HG03103 (cell line): ENCODE results near the gene RPS14.
"Not testable (repeated sequence)": the region's sequence is repeated elsewhere in the genome, so short reads cannot be mapped to it uniquely, and the experiment has no call there.

ENCODE experiments used
- ATAC-seq: cut with Tn5 transposase; IDR thresholded peaks from one replicate; pipeline ENCODE4 v1.9.1; 2021; ENCODE audit warnings: low read depth; ENCODE audit not compliant: unreplicated experiment

RPS14 gene

DNA sequence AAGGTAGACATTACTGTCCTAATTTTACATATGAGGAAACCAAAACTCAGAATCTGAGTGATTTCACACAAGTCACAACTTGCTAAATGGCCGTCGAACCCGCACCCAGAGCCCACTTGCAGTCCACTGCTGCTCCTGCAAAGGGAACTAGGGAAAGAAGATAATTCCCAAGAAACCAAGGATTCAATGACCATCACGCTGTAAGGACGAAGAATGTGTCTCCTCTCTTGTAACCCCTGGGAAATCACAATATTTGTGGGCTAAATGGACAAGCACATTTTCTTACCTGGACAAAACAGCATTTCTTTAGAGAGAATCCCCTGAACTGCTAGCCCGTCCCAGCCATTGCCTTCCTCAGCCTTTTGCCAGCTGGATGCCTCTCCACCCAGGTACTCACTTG lies 2.4 kb downstream of the RPS14 start:
- no peak for ATAC-seq

DNA sequence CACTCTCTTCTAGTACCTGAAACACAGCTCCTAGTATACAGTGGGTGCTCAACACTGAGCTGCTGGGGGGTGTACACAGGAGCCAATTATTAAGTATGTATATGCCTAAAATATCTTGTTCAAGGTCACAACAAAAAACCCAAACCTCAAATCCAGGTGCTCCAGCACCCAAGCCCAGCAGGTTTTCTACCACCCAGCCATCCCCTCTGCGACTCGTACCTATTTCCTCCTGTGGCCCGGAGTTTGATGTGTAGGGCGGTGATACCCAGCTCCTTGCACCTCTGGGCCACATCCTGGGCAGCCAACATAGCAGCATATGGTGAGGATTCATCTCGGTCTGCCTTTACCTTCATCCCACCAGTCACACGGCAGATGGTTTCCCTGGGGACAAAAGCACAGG lies 3.0 kb downstream of the RPS14 start:
- no peak for ATAC-seq

DNA sequence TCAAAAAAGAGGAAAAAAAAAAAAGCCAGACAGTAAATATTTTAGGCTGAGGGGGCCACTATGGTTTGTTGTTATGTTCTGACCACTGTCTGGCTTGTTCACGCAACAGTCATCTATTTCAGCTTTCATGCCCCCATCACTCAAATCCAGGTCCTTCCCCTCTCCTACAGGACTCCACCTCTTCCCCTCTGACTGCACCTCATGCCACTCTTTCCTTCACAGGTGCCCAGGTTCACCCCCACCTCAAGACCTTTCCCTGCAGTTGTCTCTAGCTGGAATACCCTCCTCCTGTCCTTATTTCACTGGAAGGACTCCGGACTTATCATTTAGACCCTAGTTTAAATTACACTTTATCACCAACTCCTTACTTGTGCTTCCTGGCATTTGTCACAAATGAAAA lies 3.5 kb downstream of the RPS14 start:
- ATAC-seq, result no peak

DNA sequence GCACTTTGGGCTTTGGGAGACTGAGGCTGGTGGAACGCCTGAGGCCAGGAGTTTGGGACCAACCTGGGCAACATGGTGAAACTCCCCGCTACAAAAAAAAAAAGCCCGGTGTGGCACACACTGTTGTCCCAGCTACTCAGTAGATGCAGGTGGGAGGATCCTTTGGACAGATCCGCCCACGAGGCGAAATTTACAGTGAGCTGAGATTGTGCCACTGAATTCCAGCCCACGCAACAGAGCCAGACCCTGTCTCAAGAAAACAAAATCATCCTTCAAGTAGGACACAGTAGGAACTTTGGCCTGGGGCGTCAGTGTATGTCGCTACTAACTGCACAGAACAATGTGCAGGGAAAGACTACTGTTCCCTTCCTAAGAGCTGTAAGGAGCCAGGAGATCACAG lies 4.8 kb downstream of the RPS14 start:
- ATAC-seq, result no peak

DNA sequence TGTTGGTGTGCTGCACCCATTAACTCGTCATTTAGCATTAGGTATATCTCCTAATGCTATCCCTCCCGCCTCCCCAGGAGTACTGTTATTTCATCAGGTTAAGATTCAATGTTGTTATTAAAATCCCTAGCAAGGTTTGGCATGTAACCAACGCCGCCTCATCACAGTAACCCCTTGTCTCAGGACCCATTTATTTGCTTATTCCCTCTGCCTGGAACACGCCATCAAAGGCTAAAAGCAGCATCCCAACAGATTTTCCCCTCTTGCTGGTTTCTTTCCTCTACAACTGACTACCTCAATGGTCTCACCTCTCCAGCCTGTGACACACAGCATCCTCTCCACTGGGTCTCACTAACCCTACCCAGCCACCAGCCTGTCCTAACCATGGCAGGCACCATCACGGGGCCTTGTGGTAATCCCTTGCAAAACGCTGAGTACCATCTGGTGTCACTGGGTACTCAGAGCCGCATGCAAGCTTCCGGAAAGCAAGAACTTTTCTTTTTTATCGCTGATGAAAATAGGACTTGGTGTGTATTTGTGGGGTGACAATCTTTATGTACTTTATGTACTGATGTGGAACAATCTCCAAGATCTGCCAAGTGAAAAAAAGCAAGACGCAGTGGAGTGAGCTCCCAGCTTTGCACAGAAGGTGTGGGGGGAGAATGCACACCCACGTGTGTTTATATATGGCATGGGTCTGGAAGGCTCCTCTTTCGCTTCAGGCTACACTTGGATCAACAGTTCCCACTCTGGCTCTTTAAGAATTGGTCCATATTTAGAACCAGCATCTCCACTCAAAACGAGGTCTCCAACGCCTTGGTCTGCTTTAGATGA lies 6.1 kb downstream of the RPS14 start:
- ATAC-seq, result no peak

DNA sequence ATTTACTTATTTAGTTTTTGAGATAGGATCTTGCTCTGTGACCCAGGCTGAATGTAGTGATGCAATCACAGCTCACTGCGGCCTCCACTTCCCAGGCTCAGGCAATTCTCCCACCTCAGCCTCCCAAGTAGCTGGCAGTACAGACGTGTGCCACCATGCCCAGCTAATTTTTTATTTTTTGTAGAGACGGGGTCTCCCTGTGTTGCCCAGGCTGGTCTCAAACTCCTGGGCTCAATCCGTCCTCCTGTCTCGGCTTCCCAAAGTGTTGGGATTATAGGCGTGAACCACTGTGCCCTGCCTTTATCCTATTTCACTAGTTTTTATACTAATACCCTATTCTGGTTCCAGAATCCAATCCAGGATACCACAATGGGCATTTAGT lies 6.8 kb downstream of the RPS14 start:
- no peak for ATAC-seq

DNA sequence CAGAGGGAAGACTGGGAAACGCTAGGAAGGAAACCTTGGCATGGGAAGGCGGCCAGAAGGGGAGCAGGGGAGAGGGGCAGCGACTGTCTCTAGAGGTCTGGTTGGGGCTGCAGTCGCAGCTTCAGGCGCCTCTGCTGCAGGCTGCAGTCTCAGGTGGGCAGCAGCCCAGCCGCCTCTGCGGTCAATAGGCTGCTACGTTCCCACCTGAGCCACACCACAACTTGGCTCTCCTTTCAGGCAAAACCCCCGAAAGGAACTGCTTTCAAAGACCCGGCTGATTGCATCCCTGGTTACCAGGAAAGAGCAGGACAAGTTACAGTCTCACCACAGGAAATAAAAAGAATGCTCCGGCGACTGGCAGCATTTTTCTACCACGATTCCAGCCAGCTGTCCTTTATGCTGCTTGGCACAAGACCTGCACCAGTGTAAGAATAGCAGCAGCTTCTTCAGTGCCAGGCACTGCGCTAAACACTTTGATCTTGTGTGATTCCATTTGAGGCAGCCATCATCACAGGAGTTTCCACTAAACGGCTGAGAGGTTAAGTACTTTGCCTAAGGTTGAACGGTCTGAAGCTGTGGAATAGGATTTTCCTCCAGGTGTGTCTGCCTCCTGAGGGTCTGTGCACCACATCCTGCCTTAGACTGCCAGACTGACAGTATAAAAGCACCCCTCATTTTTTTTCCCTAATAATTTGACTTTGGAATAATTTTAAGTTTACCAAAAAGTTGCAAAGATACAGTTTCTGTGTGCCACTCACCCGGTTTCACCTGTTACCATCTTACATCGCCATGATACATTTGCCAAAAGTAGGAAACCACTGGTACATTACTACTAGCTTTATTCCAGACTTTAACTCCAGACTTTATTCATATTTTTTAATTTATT lies 7.5 kb downstream of the RPS14 start:
- no peak for ATAC-seq

DNA sequence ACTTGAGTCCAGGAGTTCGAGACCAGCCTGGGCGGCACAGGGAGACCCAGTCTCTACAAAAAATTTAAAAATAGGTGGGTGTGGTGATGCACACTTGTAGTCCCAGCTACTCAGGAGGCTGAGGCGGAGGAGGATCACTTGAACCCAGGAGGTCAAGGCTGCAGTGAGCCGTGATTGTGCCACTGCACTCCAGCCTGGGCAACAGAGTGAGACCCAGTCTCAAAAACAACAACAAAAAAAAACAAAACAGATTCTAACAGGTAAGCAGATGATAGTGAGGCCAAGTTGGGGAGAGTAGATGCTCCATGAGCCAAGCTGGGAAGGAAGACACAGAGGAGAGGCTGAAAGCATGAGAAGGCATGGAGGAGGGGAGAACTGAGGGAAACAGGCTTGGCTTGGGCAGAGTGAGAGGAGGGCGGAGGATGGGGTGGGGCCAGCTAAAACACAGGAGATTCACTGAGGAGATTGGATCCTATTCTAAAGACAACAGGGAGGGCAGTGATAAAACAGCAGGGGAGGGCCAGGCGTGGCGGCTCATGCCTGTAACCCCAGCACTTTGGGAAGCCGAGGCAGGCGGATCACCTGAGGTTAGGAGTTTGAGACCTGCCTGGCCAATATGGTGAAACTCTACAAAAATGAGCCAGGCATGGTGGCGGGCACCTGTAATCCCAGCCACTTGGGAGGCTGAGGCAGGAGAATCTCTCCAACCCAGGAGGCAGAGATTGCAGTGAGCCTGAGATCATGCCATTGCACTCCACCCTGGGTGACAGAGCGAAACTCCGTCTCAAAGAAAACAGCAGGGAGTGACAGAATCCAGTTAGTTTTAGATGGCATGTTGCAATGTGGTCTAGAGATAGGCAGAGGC lies 8.4 kb downstream of the RPS14 start:
- no peak for ATAC-seq

DNA sequence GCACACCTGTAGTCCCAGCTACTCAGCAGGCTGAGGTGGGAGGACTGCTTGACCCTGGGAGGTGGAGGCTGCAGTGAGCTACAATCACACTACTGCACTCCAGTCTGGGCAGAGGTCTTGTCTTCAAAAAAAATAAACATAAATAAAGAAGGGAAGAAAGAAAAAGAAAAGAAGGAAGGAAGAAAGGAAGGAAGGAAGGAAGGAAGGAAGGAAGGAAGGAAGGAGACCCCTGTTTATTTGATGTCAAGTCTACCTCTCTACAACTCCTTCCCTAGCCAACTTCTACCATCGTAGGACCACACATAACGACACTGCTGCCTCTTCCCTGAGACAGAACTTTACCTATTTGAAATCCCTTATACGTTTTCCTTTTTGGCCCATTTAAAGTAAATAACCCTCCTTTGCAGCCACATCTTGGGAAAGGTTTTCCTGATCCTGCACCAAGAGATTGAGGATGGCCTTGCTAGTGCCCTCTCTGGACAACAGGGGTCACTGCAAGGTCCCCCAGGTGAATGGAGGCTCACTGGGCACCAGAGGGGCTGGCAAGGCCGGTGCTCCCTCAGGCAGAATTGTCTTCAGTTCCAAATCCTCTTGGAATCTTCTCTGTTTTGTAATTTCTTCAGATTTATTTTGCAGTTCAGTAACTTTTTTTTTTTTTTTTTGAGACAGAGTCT lies 10.5 kb downstream of the RPS14 start:
- no peak for ATAC-seq

DNA sequence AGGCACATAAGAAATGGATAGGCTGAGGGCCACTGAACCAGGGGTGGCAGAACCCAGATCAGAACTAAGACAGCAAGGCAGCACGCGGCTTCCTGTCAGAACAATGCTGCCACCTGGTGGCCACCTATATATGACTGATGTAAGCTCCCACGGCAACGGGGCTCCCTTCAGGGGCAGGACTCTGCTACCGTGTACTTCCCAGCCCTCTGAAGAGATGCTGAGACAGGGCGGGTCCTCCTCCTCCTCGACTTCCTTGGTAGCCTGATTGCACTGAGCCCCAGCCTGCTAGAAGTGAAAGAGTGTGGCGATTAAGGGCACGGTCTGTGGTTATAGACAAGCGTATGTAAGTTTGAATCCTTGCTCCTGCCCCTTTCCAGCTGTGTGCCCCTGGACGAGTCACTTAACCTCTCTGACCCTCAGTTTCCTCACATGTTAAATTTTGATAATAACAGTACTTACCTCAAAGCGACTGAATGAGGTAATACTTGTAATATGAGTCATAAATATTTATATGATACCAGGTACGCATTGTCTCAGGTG lies 13.3 kb downstream of the RPS14 start:
- peak; percentile 85 for ATAC-seq

DNA sequence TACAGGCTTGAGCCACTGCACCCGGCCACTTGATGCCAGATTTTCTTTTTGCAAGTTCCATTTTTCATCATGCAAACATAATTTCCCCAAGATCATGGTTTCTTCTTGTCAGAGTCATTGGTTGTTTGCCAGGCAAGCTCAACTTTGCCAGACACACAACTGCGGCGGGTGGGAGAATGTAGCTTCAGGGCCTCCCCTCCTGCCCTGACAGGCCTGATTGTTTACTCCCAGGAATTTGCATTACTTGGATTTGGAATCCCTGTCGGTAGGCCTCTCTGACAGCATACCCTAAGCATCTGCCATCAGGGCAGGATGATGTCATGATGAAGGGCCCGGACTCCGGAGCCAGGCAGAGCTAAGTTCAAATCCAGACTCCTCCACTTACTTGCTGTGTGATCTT lies 15.1 kb downstream of the RPS14 start:
- ATAC-seq, result no peak

DNA sequence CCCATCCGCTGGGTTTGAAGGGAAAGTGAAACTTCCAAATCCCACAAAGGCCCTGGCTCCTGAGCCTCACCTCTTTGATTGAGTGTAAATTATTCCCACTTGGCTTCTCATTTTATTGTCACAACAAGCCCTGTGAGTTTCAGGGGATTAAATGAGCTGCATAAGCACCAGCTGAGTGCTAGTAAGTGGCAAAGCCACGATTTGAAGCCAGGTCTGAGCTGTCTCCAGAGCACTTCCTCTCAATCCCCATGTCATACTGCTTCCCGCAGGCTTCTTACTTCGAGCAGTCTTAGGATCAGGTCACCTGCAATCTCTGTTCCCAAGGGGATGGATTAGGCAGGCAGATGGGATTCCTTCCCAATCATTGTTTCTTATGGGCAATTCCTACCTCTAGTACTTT lies 18.0 kb downstream of the RPS14 start:
- ATAC-seq, result no peak

DNA sequence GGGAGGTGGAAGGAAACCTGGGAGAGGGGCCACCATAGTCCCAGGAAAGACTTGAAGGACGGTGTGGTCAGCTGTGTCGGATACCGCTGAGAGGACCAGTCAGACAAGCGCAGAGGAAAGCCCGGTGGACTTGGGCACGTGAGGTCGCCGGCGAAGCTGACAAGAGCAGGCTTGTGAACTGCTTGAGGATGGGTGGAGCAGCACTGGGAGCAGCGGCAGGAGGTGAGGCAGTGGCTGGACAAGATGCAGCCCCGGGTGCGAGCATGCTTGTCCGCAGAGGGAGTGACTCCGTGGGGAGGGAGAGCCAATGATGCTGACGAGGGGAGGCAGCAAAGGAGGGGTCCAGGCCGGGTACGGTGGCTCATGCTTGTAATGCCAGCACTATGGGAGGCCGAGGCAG lies 18.5 kb downstream of the RPS14 start:
- no peak for ATAC-seq

DNA sequence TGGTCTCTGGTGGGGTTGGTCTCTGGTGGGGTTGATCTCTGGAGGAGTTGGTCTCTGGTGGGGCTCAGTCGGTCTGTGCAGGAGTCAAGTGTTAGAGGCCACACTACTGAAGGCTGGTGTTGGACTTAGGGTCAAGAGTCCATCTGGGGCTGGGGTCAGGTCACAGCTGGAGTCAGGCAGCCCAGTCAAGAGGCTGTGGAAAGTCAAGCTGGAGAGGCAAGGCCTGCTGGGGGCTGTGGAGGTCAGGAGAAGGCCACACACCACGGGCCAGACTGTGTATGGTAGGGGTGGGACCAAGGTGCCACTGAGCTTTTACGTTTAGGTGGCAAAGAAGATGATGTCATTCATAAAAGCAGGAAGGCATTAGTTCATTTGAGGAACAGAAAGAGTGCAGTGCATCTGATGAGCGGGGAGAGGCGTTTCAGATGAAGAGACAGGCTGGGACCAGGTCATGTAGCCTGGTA lies 20.1 kb downstream of the RPS14 start:
- peak; percentile 65 for ATAC-seq

DNA sequence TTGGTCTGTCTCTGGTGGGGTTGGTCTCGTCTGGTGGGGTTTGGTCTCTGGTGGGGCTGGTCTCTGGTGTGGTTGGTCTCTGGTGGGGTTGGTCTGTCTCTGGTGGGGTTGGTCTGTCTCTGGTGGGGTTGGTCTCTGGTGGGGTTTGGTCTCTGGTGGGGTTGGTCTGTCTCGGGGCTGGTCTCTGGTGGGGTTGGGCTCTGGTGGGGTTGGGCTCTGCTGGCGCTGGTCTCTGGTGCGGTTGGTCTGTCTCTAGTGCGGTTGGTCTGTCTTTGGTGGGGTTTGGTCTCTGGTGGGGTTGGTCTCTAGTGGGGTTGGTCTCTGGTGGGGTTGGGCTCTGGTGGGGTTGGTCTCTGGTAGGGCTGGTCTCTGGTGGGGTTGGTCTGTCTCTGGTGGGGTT lies 20.6 kb downstream of the RPS14 start:
- no peak for ATAC-seq

DNA sequence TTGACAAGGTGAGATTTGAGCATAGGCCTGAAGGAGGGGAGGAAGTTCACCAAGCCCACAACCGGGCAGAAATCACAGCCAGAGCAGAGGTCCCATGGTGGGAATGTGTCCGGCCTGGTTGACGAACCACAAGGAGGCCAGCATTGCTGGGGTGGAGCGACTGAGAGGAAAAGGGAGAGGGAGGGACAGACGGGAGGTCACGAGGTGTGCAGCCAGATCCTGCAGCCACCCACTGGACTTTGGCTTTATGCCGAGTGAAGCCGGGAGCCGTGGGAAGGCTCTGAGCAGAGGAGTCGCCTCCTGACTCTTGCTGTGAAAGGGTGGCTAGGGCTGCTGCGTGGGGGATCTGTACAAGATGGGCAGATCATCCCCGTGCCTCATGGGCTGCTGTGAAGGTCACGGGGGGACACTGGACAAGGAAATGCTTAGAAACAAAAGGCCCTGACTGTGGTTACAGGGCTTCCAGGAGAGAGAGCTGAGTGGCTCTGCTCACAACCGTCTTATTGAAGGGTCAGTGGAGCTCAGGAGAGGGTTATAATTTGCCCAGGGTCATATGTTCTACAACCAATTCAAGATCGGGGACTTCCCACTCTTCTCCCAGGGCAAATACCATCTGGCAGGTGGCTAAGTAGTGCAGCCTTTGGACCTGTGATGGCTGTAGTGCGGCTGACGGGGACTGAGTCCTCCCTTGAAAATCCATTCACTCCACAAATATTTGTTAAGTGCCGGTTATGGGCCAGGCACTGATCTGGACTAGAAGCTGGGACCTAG lies 21.2 kb downstream of the RPS14 start:
- no peak for ATAC-seq

DNA sequence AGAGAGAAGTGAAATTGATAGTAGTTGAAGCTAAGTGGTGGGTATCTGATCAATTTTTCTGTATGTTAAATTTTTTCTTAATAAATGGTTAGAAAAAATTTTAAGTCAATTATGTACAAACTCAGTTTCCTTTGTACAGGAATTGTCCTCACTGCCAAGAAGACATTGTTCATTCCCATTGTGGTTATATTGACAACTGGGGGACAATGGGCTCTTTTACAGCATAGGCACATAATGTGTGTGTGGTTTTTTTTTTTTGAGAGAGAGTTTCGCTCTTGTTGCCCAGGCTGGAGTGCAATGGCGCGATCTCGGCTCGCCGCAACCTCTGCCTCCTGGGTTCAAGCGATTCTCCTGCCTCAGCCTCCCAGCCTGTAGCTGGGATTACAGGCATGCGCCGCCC lies 23.4 kb downstream of the RPS14 start:
- not testable (repeated sequence) for ATAC-seq

DNA sequence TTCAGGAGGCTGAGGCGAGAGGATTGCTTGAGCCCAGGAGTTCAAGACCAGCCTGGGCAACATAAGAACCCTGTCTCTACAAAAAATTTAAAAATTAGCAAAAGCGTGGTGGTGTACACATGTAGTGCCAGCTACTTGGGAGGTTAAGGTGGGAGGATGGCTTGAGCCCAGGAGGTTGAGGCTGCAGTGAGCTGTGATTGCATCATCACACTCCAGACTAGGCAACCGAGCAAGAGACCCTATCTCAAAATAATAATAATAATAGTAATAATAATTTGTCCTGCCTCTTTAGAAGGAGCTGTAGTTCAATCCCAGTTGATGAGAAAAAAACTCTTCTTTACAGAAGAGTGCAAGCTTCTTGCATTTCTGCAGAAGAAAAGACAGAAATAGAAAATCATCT lies 26.8 kb downstream of the RPS14 start:
- ATAC-seq, result no peak

DNA sequence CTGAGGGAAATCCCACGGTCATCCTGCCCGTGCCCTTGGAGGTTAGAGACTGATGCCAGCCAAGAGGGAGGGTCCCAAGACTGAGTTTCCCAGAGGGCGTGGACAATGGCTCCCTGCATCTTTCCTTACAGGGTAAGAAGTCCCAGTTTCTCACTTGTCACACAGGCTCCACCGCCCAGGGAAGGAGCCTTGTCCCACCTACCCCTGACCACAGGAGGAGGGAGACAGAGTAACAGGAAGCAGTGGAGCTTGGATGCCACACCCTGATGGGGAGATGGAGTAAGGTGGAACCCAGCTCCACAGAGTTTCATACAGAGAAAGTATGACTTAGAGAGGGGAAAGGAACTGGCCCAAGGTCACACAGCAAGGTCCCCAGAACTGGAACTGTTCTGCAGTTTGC lies 27.5 kb downstream of the RPS14 start:
- ATAC-seq, result no peak
